IMR-90 (cell line): ENCODE results near the gene PADI2. TPM values are rescaled to one million over a fixed set of nuclear protein-coding genes. Genes with fewer than 3 reads are reported as not detected.

Source experiments
- ATAC-seq: fragments of 200-7000 bp; cut with Tn5 transposase; 2 replicates; pipeline ENCODE4 v1.9.1; 2020; ENCODE audit warnings: low read depth, mild to moderate bottlenecking, moderate library complexity
- BruUV-seq: library from RNA; stranded (reverse); fragments of 400-500 nt; replicated peaks from 2 replicates; lab custom pipeline; 2021; lab: Mats Ljungman, UMichigan
- CTCF ChIA-PET: fragments of 300-600 bp; formaldehyde crosslinking; extraction: SDS; loops from one replicate; lab custom pipeline; 2021; ENCODE audit warnings: antibody characterized with exemption; lab: Yijun Ruan, JAX
- POLR2A ChIA-PET: fragments of 300-600 bp; sonication (Branson Sonifier 250); formaldehyde crosslinking; loops from one replicate; lab custom pipeline; 2022; ENCODE audit warnings: antibody characterized with exemption; ENCODE audit not compliant: unreplicated experiment; lab: Charles Lee
- DNase-seq: peaks from one replicate; pipeline ENCODE4 v3.0.0; 2013
- H2AFZ ChIP-seq: replicated peaks from 2 replicates; pipeline ENCODE3; 2013; ENCODE audit warnings: low read length, mild to moderate bottlenecking; ENCODE audit not compliant: poor library complexity
- H2AK5ac ChIP-seq: 2 replicates; pipeline ENCODE4 v1.6.1; 2013; ENCODE audit warnings: low read depth, low read length, inconsistent platforms
- H2AK9ac ChIP-seq: replicated peaks from 2 replicates; pipeline ENCODE3; 2013; ENCODE audit warnings: mild to moderate bottlenecking, low read depth, low read length, moderate library complexity; ENCODE audit not compliant: poor library complexity
- H2BK120ac ChIP-seq: 2 replicates; pipeline ENCODE4 v1.6.1; 2013; ENCODE audit warnings: low read depth, low read length, inconsistent platforms
- H2BK15ac ChIP-seq: 3 replicates; pipeline ENCODE4 v1.6.1; 2013; ENCODE audit warnings: low read depth, low read length, inconsistent platforms
- H2BK20ac ChIP-seq: 2 replicates; pipeline ENCODE4 v1.6.1; 2013; ENCODE audit warnings: low read depth, mild to moderate bottlenecking, inconsistent platforms, low read length, moderate library complexity
- H2BK5ac ChIP-seq: 2 replicates; pipeline ENCODE4 v1.6.1; 2013; ENCODE audit warnings: mild to moderate bottlenecking, low read depth, low read length, inconsistent platforms; ENCODE audit not compliant: poor library complexity, severe bottlenecking
- H3K14ac ChIP-seq: replicated peaks from 2 replicates; pipeline ENCODE4 v1.6.1; 2013; ENCODE audit warnings: low read depth, low read length, inconsistent platforms
- H3K18ac ChIP-seq: 2 replicates; pipeline ENCODE4 v1.6.1; 2013; ENCODE audit warnings: low read depth, low read length, control low read depth
- H3K23ac ChIP-seq: 2 replicates; pipeline ENCODE4 v1.6.1; 2013; ENCODE audit warnings: low read depth, low read length, inconsistent platforms
- H3K27ac ChIP-seq: 2 replicates; pipeline ENCODE4 v1.5.1; 2013; ENCODE audit warnings: mild to moderate bottlenecking, control low read depth, low read length; ENCODE audit not compliant: insufficient read depth
- H3K27me3 ChIP-seq: 2 replicates; pipeline ENCODE4 v1.6.1; 2013; ENCODE audit warnings: low read length; ENCODE audit not compliant: control insufficient read depth, insufficient read depth
- H3K36me3 ChIP-seq: 2 replicates; pipeline ENCODE4 v1.6.1; 2013; ENCODE audit warnings: low read length, mixed read lengths; ENCODE audit not compliant: control insufficient read depth, insufficient read depth
- H3K4ac ChIP-seq: 2 replicates; pipeline ENCODE4 v1.6.1; 2013; ENCODE audit warnings: low read depth, low read length, inconsistent platforms
- H3K4me1 ChIP-seq: 2 replicates; pipeline ENCODE4 v1.6.1; 2013; ENCODE audit warnings: low read length, mixed read lengths; ENCODE audit not compliant: control insufficient read depth, insufficient read depth
- H3K4me2 ChIP-seq: 2 replicates; pipeline ENCODE4 v1.6.1; 2013; ENCODE audit warnings: low read depth, mild to moderate bottlenecking, control low read depth, low read length, moderate library complexity
- H3K4me3 ChIP-seq: 2 replicates; pipeline ENCODE4 v1.5.1; 2013; ENCODE audit warnings: low read depth, mild to moderate bottlenecking, control low read depth, low read length, moderate library complexity; ENCODE audit not compliant: insufficient read depth
- H3K56ac ChIP-seq: 2 replicates; pipeline ENCODE4 v1.6.1; 2013; ENCODE audit warnings: low read length, inconsistent platforms; ENCODE audit not compliant: insufficient read depth; ENCODE audit errors: extremely low read depth
- H3K79me1 ChIP-seq, 2 experiments: 2 replicates each; pipeline ENCODE4 v1.6.1; 2013; ENCODE audit warnings: low read length in 2 of 2, inconsistent platforms in 1 of 2, low read depth in 1 of 2
- H3K9ac ChIP-seq: 2 replicates; pipeline ENCODE4 v1.6.1; 2013; ENCODE audit warnings: low read depth, low read length, control low read depth
- H3K9me1 ChIP-seq: 2 replicates; pipeline ENCODE4 v1.6.1; 2013; ENCODE audit warnings: low read length, inconsistent platforms; ENCODE audit not compliant: insufficient read depth
- H3K9me3 ChIP-seq: 2 replicates; pipeline ENCODE4 v1.6.1; 2013; ENCODE audit warnings: low read length; ENCODE audit not compliant: control insufficient read depth, insufficient read depth
- H4K20me1 ChIP-seq: 2 replicates; pipeline ENCODE4 v1.6.1; 2013; ENCODE audit warnings: low read length, inconsistent platforms; ENCODE audit not compliant: insufficient read depth
- H4K5ac ChIP-seq: 2 replicates; pipeline ENCODE4 v1.6.1; 2013; ENCODE audit warnings: mild to moderate bottlenecking, low read depth, low read length, control low read depth
- H4K8ac ChIP-seq, 2 experiments: 2 replicates each; pipeline ENCODE4 v1.6.1; 2013; ENCODE audit warnings: low read depth in 2 of 2, low read length in 2 of 2, control low read depth in 1 of 2, inconsistent platforms in 1 of 2
- H4K91ac ChIP-seq: 2 replicates; pipeline ENCODE4 v1.6.1; 2013; ENCODE audit warnings: low read depth, low read length, inconsistent platforms; ENCODE audit not compliant: insufficient read depth
- BHLHE40 ChIP-seq: fragments of 150-350 bp; IDR thresholded peaks from 2 replicates; pipeline ENCODE4 v1.6.1; 2016; ENCODE audit warnings: mild to moderate bottlenecking, low read depth, low read length
- CTCF ChIP-seq: conservative IDR thresholded peaks from 2 replicates; pipeline ENCODE4 v1.5.1; 2012; ENCODE audit warnings: mild to moderate bottlenecking, low read depth, low read length, improper control_type of control experiment
- ELK1 ChIP-seq: fragments of 150-350 bp; IDR thresholded peaks from 2 replicates; pipeline ENCODE4 v1.6.1; 2016; ENCODE audit warnings: low read depth, mild to moderate bottlenecking, low read length, moderate library complexity, borderline replicate concordance
- MAZ ChIP-seq: IDR thresholded peaks from 2 replicates; pipeline ENCODE4 v1.6.1; 2012; ENCODE audit warnings: low read depth, mild to moderate bottlenecking, low read length, improper control_type of control experiment, moderate library complexity, borderline replicate concordance
- NFE2L2 ChIP-seq: fragments of 150-350 bp; IDR thresholded peaks from 2 replicates; pipeline ENCODE4 v1.6.1; 2016; ENCODE audit warnings: low read depth, mild to moderate bottlenecking, low read length
- USF2 ChIP-seq: fragments of 150-350 bp; IDR thresholded peaks from 2 replicates; pipeline ENCODE4 v1.6.1; 2017; ENCODE audit warnings: mild to moderate bottlenecking, antibody characterized with exemption, low read length, low read depth
- WGBS, 2 experiments: methylation state at CpG; one replicate each; pipeline versions ENCODE4 v1.1.5 to v1.1.7; 2013; ENCODE audit warnings: missing lambda C conversion rate in 2 of 2; ENCODE audit not compliant: insufficient read length in 1 of 2; ENCODE audit errors: extremely low coverage in 2 of 2; 5-methylcytosine and 5-hydroxymethylcytosine counted together
- dilution Hi-C: fragments of 300-500 bp; cut with HindIII; formaldehyde crosslinking; loops from one replicate; pipeline ENCODE4 v1.14.3; 2018; ENCODE audit warnings: low sequenced_read_pairs; ENCODE audit not compliant: unreplicated experiment
- in situ Hi-C: fragments of 300-500 bp; cut with MboI; formaldehyde crosslinking; loops from 3 replicates; pipeline ENCODE4 v1.14.3; 2019; ENCODE audit warnings: low sequenced_read_pairs, inconsistent platforms, mixed read lengths
- intact Hi-C: fragments of 100-400 bp; cut with micrococcal nuclease; formaldehyde crosslinking; loops from 2 replicates; pipeline ENCODE4 v1.10.0; 2022
- polyA plus RNA-seq, 3 experiments: library from polyadenylated mRNA; depleted of rRNA; stranded (reverse); fragments of >200 nt; gene quantifications; 2 replicates each; pipeline ENCODE4 v1.2.3, GENCODE V29; 2012; ENCODE audit warnings: low replicate concordance in 1 of 3
- total RNA-seq: library from RNA; depleted of rRNA; stranded (reverse); fragments of >200 nt; gene quantifications from 2 replicates; pipeline ENCODE4 v1.2.3, GENCODE V29; 2012

The PADI2 gene
- total and polyA plus RNA-seq, 2 of the 4 experiments (the other 2 are of a cell fraction) = not detected

- no peak overlapping the region for H3K9ac ChIP-seq
- H3K9me3 ChIP-seq = no peaks in the 10 kb centered on the region
- H3K27me3 ChIP-seq = peaks cover 47% of the 10 kb centered on the region
- no peaks in the 10 kb centered on the region for H3K9me1 ChIP-seq
- H3K79me1 ChIP-seq = no peaks in the 10 kb centered on the region
- no peak overlapping the region for H2BK5ac ChIP-seq
- ATAC-seq (no peak), DNase-seq (no peak)
- H4K91ac ChIP-seq = no peak overlapping the region
- H3K27ac ChIP-seq = no peak overlapping the region
- no peaks in the 10 kb centered on the region for H4K20me1 ChIP-seq
- H3K23ac ChIP-seq = no peak overlapping the region
- no TSS peak for BruUV-seq
- ChIA-PET POLR2A (no interaction called here), CTCF (no interaction called here)
- no peak overlapping the region for H2AK9ac ChIP-seq
- no peak overlapping the region for H4K8ac ChIP-seq
- no peak overlapping the region for H4K5ac ChIP-seq
- H2BK120ac ChIP-seq = no peak overlapping the region
- H3K18ac ChIP-seq = no peak overlapping the region
- WGBS, 2 experiments = 71% methylated on average over 7 of the region's 8 CpGs; no CpG with 5 or more reads in 1 of the 2 experiments
- no peak overlapping the region for H3K56ac ChIP-seq
- no peak overlapping the region for H2AK5ac ChIP-seq
- no peak overlapping the region for H3K4me2 ChIP-seq
- H2AFZ ChIP-seq = no peak overlapping the region
- H3K4ac ChIP-seq = no peak overlapping the region
- no peak overlapping the region for H2BK20ac ChIP-seq
- no peaks in the 10 kb centered on the region for H3K36me3 ChIP-seq
- in situ Hi-C loops (no loop called here), intact Hi-C loops (no loop called here), dilution Hi-C loops (no loop called here)
- H3K14ac ChIP-seq = no peak overlapping the region
- TF ChIP-seq ELK1 (no peak), MAZ (no peak), BHLHE40 (no peak), USF2 (no peak), NFE2L2 (no peak), CTCF (no peak)
- H3K4me1 ChIP-seq = no peaks in the 10 kb centered on the region; the same call in 1 of the 2 replicates
- no peak overlapping the region for H3K4me3 ChIP-seq
- no peak overlapping the region for H2BK15ac ChIP-seq
These were observed 25.3 kb downstream of the PADI2 start for GRCh38 chr1:17093822-17094393.
